PC-3 (cell line): ENCODE measurements around the gene EFNA5.

Experiments used
- EZH2 ChIP-seq: fragments of 300-600 bp; sonication (generic); IDR thresholded peaks from one replicate; pipeline ENCODE4 v1.6.1; 2017; ENCODE audit warnings: antibody characterized with exemption, mild to moderate bottlenecking, low read length; ENCODE audit not compliant: unreplicated experiment
- TF ChIP-seq, protein P1 (sequence below): fragments of 300-600 bp; sonication (generic); conservative IDR thresholded peaks from 2 replicates; pipeline ENCODE4 v1.5.1; 2017; ENCODE audit warnings: antibody characterized with exemption, low read depth, mild to moderate bottlenecking, low read length

DNA sequence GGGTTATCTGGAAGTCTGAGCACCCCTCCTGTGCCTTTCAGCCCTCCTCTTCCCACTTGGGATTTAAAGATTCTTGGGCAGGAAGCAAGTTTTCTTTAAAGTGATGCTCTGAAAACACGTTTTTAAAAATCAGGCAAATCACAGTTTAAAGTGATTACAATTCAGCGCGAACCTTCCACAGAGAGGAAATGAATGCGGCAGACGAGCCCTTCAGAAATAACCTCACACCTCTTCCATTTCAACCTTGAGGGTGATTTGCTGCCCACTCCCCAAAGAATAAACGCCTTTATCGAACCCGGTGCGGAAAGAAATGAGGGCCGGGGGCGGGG lies 2.3 kb upstream of the EFNA5 start:
- no peak for TF ChIP-seq EZH2
- TF ChIP-seq, protein P1, sequence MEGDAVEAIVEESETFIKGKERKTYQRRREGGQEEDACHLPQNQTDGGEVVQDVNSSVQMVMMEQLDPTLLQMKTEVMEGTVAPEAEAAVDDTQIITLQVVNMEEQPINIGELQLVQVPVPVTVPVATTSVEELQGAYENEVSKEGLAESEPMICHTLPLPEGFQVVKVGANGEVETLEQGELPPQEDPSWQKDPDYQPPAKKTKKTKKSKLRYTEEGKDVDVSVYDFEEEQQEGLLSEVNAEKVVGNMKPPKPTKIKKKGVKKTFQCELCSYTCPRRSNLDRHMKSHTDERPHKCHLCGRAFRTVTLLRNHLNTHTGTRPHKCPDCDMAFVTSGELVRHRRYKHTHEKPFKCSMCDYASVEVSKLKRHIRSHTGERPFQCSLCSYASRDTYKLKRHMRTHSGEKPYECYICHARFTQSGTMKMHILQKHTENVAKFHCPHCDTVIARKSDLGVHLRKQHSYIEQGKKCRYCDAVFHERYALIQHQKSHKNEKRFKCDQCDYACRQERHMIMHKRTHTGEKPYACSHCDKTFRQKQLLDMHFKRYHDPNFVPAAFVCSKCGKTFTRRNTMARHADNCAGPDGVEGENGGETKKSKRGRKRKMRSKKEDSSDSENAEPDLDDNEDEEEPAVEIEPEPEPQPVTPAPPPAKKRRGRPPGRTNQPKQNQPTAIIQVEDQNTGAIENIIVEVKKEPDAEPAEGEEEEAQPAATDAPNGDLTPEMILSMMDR: no peak
